ENCODE measurements around the gene CKS1B.
A peak's percentile ranks its signal among the peaks of the same experiment; 100 is the strongest.

The CKS1B gene

DNA sequence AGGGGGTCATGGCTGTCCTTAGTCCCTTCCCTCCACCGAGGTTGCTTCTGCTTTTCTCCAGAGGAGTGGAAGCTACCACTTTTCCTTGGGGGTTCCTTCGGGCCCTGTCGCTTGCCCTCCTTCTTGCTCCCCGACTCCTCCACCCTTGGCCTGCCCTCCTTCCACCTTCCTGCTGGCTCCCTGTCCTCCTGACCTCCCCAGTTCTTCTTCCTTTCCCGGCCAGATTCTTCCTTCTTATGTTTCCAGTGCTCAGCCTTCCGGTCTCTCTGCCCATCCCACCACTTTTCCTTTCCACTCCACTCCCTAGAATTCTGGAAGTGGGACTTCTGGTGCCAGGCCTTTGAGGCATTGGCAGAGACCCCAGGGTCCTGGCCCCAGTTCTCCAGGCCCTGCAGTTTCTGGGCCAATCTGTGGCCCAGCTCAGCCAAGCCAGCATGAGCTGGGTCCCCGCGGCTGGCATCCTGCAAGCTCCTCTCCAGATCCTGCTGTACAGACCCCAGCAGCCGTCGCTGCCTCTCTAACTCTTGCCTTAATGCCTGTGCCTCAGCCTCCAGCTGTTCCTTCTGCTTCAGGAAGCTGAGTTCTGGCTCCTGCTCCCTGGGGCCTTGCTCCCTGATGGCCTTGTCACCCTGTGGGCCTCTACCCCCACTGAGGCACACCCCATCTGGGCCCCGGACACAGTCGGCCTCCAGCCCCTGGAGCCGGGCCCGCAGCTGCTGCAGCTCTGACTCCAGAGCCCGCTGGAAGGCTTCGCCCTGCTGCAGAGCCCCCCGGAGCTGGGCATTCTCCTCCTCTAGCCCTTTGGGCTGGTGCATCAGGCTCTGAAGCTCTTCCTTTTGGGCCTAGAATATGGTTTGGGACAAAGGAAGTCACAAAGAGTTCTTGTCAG lies 28.3 kb upstream of the CKS1B start:
- no peak for DNase-seq

DNA sequence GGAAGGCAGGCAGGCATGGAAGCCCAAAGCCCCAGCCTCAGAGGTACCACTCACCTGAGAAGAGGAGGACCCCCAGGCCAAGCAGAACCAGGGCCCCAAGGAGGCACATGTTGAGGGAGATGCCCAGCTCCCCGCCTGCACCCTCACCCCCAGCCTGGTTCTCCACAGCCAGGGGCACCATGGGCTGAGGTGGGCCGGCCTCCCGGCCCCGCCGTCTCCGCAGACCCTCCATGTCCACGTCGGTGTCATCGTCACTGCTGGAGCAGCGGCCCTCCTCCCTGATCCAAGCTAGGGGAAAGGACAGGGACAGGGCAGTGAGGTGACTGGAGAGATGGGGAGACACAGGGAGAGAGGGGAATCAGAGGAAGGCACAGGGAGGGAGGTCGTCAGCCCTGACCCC lies 26.4 kb upstream of the CKS1B start:
- DNase-seq: no peak

DNA sequence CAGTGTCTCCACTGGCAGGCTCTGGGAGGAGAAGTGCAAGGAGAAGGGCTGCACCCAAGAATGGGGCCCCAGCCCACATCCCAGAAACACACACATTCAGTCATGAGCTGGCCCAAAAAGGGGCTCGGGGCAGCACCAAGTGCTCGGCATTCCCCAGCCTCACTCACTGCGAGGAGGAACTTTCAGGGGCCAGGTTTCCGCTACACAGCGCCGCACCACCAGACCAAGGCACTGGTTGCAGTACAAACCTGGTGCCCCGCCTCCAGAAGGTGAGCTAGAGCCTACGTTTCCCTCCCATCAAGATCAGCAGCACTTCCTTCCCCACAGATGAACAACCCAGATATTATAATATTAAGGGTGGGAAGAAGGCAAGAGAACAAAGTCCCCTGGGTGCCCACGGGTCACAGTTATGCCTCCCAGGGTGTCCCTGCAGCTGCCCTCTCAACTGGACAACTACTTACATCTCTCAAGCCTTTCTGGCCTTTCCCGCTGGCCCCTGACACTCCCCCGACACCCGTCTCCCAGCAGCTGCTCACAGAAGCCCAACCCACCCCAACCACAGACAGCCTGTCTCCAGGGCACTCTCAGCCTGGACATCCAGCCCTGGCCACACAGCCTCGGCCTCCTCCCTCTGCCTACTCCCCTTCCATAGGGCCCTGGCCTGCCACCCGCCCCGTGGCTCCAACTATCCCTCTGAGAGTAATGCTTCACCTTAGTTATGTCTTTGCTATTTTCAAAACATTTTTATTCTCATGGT lies 22.4 kb upstream of the CKS1B start:
- no peak for DNase-seq

DNA sequence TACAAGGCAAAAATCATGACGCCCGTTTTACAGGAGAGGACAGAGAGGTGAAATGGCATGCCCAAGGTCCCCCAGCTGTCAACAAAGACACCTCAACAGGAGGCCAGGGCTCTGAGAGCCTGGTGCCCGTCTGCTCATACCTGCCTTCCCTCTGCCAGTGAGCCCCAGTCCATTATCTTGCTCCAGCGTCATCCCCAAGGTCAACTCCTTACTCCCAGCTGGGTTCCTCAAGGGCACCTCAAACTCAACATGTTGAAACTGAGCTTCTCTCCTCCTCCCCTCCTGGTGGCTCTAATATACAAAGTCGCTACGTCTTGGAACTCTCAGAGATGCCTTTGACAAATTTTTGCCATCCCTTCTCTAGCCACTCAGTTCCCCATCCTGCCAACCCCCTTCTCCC lies 21.8 kb upstream of the CKS1B start:
- no peak for DNase-seq

DNA sequence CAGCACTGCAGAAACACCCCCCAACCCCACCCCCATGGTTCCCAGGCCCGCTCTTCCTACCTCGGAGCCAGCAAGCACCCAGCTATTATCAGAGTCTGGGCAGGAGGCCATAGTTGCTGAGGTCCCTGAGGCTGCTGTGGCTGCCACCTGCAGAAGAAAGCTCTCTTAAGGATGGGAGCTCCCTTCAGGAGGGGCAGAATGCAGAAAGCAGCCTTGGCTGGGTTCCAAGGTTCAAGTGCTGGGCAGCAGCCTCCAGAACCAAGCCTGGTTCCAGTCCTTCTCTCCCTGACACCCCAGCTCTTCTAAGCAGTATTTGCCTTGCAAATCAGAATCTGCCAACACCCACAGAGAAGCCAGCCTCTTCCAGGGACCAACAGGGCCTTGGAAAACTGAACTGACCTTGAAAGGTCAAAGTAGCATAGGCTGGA lies 20.9 kb upstream of the CKS1B start:
- no peak for DNase-seq

DNA sequence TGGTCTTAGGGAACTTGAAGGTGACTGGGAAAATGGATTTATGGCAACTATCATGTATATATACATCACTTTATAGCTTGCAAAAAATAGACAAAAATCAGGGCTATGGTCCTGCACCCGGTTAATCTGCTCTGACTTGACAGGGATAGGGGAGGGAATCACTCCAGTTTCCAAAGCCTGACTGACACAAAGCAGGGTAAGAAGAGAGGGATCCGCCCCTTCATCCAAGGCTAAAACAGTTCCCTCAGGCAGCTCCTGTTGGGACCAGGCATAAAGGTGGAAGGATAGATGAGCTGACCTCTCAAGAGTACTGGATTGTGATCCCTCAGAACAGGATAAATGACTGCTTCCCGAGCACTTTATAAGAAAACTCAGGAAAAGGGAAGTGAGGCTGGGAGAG lies 19.9 kb upstream of the CKS1B start:
- DNase-seq: no peak

DNA sequence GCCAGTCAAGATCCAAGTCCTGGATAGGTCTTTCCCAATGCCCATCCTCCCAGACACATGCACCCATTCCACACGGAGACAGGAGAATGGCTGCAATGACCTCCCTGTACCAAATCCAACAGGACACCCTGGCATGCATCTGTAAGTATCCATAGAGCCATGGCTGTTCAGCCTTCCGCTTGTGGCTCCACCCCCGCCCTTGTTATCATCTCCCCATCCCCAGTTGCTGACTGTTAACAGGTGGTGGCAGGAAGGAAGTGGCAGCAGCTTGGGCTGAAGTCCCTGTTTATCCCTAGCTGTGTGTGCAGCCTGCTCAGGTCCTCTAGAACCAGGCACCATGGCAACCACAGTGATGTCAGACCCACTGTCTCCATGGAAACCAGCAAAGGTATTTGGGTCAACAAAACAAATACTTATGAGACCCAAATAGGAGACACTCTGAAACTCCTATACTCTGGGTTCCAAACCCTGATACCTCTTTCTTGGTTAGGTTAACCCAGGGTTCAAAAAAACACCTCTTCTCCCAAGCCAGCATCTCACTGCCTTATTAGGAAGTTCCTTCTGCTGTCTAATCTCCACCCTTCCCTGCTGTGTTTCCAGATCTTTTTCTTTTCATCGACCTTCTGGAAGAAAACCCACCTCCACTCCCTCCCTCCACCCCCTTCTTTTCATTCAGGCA lies 19.3 kb upstream of the CKS1B start:
- no peak for DNase-seq

DNA sequence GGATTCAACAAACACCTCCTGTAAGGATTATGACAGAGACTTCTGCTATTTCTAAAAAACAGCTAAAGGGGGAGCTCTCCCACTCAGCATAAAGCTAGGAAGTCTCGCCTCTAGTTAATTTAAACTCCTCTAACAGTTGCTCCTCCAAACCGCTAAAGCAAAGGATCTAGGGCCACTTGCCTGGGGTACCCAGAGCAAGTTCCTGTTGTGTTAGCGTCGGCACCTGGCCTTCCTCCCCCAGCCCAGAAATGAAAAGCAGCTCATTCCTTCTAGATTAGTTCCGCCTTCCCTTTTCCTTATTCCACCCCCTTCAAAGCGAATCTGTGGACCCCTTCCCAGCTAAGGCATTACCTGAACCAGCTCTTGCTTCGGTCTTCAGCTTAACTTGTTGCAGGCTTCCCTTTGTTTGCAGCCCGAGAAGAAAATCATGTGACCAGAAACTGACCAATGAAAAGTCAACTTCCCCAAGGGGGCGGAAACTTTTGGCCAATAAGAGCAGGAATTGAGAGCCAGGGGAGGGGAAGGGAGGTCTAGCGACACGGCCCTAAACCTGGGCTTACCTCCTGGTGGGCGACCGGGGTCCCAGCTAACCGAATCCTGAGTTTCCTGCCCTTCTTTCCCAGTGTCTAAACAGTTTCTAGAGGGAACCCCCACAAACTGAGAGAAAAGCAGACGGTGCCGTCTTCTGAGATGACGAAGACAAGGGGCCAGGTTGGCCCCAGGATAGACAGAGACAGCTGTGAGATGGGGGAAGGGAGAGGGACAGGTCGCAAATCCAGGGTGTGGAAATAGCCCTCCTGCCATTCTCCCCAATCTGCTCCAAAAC lies 18.6 kb upstream of the CKS1B start, which contains the start of gene PBXIP1:
TSS of gene PBXIP1 (minus strand) at position 382 of the 826 bp plus-strand sequence. CDS start 2,378 bp downstream, outside the sequence.
- DNase-seq: peak; percentile 87 to 91

DNA sequence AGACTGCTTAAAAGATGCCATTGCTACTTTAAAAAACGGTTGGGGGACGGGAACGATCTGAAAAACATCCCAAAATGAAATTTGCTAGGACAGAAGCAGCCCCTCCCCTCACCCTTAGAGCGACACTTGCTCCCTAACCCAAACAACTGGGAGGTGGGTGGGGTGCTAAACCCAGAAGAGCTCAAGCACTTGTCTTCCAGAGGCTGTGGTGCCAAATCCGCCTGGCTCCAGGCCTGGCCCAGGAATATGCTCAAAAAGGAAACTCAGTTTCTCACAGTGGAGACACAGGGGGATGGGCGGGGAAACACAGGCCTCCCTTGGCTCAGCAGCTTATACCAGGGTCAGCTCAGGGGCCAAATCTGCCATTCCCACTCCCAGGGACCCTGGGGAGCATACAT lies 17.9 kb upstream of the CKS1B start:
- no peak for DNase-seq

DNA sequence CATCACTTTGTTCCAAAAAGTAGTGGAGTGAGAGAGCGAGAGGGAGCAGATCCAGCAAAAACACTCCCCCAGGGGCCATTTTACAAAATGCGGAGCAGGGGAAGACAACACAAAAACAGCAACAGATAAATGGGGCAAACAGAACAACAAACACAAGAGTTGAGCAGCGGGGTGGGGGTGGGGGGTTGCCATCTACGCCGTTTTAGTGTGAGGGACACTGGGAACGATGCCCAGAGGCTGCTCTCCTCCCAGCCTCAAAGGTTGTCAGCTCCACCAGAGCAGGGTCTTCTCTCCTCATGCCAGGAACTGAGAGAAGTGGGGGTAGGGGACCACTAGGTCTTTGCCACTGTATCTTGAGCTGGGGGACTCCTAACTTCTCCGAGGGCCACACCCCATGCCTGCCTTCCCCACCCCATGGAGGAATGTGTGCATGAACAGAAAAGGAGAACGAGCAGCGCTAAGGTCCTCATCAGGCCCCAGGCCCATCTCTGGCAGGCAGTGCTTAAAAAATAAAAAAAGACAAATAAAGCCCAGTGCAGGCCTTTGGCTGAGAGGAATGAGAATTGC lies 17.3 kb upstream of the CKS1B start:
- DNase-seq: no peak

DNA sequence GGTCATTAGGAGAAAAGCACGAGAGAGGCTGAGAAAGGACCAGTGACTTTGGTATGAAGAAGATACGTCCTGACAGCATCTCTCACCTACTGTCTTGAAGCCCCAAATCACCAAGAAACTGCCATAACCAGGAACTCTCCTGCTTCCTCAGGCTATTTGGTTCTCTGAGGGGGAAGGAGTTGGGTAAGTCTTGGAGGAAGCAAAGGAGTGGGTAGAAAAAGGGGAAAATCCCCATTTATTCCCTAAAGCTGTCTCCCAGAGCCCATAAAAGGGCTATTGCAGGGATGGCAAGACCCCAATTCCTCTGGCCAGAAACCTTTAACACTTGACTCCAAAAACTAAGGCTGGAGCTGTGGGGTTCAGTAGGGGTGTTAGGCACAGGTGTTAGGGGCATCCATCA lies 16.4 kb upstream of the CKS1B start:
- DNase-seq: no peak

DNA sequence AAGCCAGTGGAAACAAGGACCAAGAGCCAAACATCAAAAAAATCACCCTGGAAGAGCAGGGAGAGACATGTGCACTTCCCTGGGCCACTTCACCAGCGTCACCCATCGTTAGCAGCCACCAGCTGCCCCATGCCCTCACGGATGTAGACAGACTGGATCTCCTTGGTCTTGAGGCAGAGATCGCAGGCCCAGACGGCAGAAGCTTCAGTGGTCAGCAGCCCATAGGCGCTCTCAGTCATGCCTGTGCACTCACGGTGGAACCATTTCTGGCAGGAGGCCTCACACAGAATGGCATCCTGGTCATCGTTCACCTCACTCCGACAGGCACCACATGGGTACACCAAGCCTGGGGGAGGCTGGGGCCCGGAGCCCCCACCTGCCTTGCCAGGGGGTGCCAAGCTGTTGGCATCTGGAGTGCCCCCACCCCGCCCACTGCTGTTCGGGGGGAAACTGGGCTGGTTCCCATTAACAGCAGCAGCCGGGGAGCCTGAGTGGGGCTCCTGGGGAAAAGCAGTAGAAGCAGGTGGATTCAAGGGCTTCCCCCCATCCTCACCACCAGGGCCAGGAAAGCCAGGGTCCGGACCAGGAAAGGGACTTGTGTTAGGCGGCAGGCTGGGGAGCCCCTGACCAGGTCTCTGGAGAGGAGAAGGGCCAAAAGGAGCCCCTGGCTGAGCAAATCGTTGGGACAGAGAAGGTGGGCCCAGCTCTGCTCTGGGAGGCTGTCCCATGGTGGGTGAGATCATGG lies 15.6 kb upstream of the CKS1B start:
- DNase-seq: no peak

DNA sequence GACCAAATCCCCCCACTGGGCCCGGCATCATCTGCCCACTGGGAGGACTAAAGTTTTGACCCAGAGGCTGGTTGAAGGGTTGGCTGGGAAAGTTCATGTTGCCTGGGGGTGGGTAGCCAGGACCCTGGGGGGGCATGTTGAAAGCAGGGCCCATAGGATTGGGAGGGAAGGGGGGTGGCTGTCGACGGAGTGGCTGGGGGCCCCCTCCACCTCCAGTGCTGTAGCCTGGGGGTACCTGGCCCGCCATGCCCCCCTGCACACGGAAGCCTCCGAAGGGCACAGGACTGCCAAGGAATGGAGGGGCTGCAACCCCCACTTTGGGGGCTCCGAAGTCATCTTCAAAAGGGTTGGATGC lies 15.1 kb upstream of the CKS1B start:
- no peak for DNase-seq

DNA sequence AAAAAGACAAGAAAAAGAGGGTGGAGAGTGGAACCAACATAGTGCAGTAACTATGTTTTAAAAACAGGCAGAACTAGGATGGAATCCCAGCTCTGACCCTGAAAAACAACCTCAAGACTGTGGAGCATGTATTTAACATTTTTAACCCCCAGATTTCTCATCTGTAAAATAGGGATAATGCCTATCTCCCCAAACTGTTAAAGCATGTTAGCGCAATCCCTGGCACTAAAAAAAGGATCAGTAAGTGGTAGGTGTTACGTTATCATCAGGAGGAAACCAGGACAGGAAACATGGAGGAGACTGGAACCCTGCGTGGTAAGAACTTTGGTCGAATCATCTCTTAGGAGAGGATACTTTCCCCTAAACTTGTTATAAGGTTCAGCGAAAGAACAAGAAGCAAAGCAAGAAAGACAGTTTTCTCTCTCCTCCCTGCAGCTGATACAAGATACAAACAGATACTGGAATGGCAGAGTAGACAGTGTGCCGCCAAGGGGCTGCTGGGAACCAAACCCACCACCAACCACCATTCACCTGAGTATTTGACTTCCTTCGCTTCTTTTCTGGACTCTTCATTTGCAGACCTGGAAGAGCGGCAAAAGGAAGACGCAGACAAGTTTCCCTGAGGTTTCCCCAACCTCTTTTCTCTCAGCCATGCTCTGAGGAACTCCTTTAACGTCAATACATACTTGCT lies 13.9 kb upstream of the CKS1B start:
- no peak for DNase-seq

DNA sequence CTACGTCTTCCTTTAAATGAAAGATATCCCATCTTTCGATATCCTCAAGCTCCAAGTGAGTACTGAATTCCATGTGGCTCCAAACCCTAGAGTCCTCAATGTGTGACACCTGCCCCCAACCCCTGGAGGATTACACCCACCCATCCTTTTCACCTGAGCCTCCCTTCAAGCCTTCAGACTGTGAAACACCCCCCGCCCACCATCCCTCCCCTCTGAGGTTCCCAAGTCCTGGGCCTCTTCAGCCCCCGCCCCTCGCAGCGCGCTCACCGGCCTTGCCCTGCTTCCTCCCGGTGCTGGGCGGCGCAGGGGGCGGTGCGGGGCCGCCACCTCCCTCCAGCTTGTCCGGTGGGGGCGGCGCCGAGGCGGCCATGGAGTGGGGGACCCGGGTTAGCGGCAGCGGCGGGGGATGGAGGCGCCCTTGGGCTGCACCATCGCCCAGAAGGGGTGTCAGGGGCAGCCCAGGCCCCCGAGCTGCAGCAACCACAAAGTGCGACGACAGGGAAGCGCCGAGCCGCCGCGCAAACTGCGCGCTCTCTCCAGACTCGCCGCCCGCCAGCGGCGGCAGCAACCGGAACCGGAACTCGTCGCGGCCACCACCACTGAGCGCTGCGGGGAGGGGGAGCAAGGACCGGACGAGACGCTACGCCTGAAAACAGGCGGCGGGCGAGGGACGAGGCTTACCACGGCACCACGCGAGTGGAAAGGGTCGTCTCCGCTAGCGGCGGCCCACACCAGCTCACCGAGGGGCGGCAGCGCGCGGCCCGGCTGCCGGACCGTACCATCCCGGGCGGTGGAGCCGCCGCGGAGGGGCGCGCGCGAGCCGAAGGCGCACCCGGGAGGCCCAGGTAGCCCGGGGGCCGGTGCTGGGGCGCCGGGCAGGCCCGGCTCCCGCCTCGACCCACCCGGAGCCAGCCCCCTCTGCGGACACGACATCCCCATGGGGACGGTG lies 13.0 kb upstream of the CKS1B start, which contains the start of gene PYGO2:
TSS of gene PYGO2 (minus strand) at position 576 of the 949 bp plus-strand sequence. CDS start at position 370, 206 bp downstream.
- peak; percentile 61 to 73 for DNase-seq

DNA sequence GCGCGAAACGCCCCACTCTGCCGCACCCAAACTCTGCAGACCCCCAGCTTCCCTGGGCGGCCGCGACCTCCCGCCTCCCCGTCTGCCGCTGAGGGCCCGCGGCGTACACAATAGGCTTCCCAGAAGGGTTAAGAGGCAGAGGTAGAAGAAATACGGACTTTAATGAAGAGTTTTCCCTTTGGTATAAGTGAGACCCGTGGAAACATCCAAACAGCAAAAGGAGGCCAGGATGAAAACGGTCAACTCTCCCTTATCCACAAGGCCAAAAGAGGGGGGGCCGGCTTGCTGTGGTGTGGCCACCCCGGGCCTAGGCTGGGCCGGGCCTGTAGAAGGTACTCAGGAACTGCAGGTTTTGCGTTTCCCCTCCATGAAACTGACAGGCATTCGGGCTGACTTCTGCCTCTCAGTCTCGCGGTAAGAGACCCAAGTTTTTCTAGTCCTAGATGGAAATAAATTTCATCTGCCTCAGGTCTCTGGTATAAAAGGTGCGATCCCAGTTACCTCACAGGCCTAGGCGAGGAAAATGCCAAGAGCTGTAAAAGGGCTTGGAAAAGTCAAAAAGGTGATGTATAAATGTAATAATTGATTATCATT lies 12.2 kb upstream of the CKS1B start:
- DNase-seq: no peak

DNA sequence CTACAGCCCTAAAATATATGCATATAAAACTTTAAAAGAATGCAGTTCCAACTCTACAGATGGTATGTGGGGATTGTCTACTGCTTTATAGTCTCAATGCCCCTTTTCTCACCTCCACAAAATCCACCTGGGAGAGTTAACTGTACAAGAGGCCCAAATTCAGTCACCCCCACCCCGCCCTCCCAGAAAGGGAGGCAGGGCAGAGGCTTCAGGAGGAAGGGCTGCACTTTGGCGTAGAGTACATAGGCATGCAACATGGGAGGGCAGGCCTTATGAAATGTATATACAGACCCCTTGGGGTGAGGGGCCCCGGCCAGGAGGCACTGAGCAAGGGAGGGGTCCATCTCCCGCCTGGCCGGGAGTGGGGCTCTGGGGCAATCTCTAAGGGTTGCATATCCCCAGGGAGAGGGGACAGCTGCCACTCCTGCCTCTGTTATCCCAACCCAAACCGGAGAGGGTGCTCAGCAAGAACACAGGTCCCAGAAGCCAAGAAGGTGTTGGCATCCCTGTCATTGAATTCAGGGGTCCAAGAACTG lies 11.6 kb upstream of the CKS1B start:
- no peak for DNase-seq

DNA sequence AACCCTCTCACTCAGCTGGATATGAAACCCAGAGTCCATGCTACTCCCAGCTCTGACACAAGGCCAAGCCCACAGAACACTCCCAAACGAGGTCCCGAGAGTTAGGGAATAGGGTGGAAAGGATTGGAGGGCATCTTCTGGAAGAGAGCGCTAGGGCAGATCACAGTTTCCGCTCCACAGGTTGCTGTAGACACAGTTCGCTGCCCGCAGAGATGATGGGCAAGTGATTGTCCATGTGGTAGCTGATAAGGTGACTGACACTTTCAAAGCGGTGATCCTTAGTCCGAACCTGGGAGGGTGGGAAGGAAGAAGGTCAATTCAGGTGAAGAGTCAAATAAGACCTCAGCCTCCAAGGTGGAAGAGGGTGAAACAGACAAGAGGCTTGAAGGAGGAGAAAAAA lies 10.8 kb upstream of the CKS1B start:
- no peak for DNase-seq

DNA sequence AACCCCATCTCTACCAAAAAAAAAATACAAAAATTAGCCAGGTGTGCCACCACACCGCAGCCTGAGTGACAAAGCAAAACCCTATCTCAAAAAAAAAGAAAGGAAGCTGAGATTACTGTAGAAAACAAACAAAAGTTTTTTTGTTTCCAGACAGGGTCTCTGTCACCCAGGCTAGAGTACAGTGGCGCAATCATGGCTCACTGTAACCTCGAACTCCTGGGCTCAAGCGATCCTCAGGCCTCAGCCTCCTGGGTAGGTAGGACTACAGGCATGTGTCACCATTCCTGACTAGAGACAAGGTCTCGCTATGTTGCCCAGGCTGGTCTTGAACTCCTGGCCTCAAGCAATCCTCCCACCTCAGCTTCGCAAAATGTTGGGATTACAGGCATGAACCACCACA lies 10.1 kb upstream of the CKS1B start:
- no peak for DNase-seq
